GM18517 (cell line): ENCODE measurements around the gene ATP8B3.

Experiments
- ATAC-seq: cut with Tn5 transposase; IDR thresholded peaks from one replicate; pipeline ENCODE4 v1.9.1; 2021; ENCODE audit warnings: mild to moderate bottlenecking, moderate library complexity; ENCODE audit not compliant: unreplicated experiment

ATP8B3 gene

GRCh38 chr19:1851654-1852580, 39.8 kb upstream of the ATP8B3 start:
- no peak for ATAC-seq

- ATAC-seq = no peak
Measured at GRCh38 chr19:1850809-1851653, 39.0 kb upstream of the ATP8B3 start.

- ATAC-seq = no peak
Measured at GRCh38 chr19:1849886-1850398, 37.9 kb upstream of the ATP8B3 start.

- no peak for ATAC-seq
Measured at GRCh38 chr19:1849132-1849474, 37.0 kb upstream of the ATP8B3 start.

GRCh38 chr19:1848399-1849131, 36.5 kb upstream of the ATP8B3 start, which contains the start of gene REXO1:
TSS of gene REXO1 (minus strand) at chr19:1848483. CDS start at chr19:1848358, 125 bp downstream.
- ATAC-seq = peak; percentile 75

GRCh38 chr19:1847684-1848398, 35.8 kb upstream of the ATP8B3 start:
- ATAC-seq = peak; percentile 19

- no peak for ATAC-seq
Measured at GRCh38 chr19:1847348-1847683, 35.2 kb upstream of the ATP8B3 start.

- no peak for ATAC-seq
Measured at GRCh38 chr19:1846517-1847204, 34.6 kb upstream of the ATP8B3 start.

- no peak for ATAC-seq
Measured at GRCh38 chr19:1845642-1846041, 33.6 kb upstream of the ATP8B3 start.

GRCh38 chr19:1845125-1845515, 33.0 kb upstream of the ATP8B3 start:
- ATAC-seq = no peak

- no peak for ATAC-seq
Measured at GRCh38 chr19:1844513-1845124, 32.5 kb upstream of the ATP8B3 start.

GRCh38 chr19:1843646-1844394, 31.7 kb upstream of the ATP8B3 start:
- no peak for ATAC-seq

GRCh38 chr19:1843116-1843515, 31.0 kb upstream of the ATP8B3 start:
- no peak for ATAC-seq

- no peak for ATAC-seq
Measured at GRCh38 chr19:1841209-1841924, 29.3 kb upstream of the ATP8B3 start.

GRCh38 chr19:1840541-1841115, 28.6 kb upstream of the ATP8B3 start:
- ATAC-seq = no peak

GRCh38 chr19:1839658-1840540, 27.8 kb upstream of the ATP8B3 start:
- ATAC-seq = no peak

- no peak for ATAC-seq
Measured at GRCh38 chr19:1837625-1838105, 25.6 kb upstream of the ATP8B3 start.
